ENCODE results near the gene ABLIM2.

The ABLIM2 gene

DNA sequence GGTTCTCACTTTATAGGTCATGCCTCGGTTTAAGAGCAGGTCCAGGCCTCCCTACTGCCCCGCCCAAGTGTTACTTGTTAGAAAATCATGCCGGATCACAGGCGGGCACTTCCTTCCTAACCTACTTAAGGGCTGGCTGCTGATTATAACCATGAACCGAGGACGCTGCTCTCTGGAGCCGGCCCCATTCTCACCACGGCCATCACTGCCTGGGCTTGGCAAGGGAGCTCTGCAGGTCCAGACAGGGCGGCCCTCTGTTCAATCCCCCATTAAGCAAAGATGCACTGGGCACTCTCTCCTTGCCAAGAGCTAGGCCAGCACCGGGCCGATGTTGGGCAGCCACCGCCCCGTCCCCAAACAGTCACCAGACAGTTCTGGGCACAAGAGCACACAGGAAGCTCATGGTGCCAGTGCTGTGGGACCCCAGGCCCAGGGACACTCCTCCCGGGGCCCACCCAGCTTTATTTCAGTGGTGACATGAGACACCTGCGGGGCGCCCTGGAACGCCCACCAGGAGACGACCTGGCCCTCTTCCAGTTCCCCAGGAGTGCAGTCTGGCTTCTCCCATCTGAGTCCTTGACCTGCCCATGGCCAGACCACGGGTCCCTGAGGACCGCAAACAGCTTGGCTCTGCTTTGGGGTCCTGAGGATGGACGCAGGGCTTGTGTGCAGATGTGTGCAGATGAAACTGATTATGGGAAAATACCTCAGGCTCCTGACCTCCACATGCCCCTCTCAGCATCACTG is 44.0 kb downstream of the ABLIM2 start:
- no peaks in the 10 kb centered on the region for H3K27me3 ChIP-seq (ENCODE audit: low read length)
- no peak overlapping the region for H3K27ac ChIP-seq (ENCODE audit: low read depth, low read length)
- H3K4me3 ChIP-seq (ENCODE audit: insufficient read depth, low read length, poor library complexity, severe bottlenecking), result no peak overlapping the region
- no peaks in the 10 kb centered on the region for H3K79me2 ChIP-seq (ENCODE audit: insufficient read depth, low read length)
- no peaks in the 10 kb centered on the region for H3K36me3 ChIP-seq (ENCODE audit: low read length)
- TF ChIP-seq, protein P1, sequence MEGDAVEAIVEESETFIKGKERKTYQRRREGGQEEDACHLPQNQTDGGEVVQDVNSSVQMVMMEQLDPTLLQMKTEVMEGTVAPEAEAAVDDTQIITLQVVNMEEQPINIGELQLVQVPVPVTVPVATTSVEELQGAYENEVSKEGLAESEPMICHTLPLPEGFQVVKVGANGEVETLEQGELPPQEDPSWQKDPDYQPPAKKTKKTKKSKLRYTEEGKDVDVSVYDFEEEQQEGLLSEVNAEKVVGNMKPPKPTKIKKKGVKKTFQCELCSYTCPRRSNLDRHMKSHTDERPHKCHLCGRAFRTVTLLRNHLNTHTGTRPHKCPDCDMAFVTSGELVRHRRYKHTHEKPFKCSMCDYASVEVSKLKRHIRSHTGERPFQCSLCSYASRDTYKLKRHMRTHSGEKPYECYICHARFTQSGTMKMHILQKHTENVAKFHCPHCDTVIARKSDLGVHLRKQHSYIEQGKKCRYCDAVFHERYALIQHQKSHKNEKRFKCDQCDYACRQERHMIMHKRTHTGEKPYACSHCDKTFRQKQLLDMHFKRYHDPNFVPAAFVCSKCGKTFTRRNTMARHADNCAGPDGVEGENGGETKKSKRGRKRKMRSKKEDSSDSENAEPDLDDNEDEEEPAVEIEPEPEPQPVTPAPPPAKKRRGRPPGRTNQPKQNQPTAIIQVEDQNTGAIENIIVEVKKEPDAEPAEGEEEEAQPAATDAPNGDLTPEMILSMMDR (IDR thresholded peaks at IDR 0.05; ENCODE audit: insufficient read depth, low read length, poor library complexity, severe bottlenecking), result no peak
- TF ChIP-seq EZH2phosphoT487 (conservative IDR thresholded peaks at IDR 0.05; ENCODE audit: low read length), result no peak
- H2AFZ ChIP-seq (ENCODE audit: low read depth, low read length, severe bottlenecking), result no peak overlapping the region
- H3F3A ChIP-seq (ENCODE audit: insufficient read depth), result no peaks in the 10 kb centered on the region
- H3K4me2 ChIP-seq (ENCODE audit: low read depth, low read length, poor library complexity, severe bottlenecking), result no peak overlapping the region
- no peaks in the 10 kb centered on the region for H3K9me2 ChIP-seq (replicated peaks; ENCODE audit: insufficient read depth, low read length)
- H3K9ac ChIP-seq (ENCODE audit: low read length), result no peak overlapping the region
- no peaks in the 10 kb centered on the region for H4K20me1 ChIP-seq (ENCODE audit: low read depth, low read length)
- no peaks in the 10 kb centered on the region for H3K9me3 ChIP-seq (ENCODE audit: insufficient read depth, low read length)

DNA sequence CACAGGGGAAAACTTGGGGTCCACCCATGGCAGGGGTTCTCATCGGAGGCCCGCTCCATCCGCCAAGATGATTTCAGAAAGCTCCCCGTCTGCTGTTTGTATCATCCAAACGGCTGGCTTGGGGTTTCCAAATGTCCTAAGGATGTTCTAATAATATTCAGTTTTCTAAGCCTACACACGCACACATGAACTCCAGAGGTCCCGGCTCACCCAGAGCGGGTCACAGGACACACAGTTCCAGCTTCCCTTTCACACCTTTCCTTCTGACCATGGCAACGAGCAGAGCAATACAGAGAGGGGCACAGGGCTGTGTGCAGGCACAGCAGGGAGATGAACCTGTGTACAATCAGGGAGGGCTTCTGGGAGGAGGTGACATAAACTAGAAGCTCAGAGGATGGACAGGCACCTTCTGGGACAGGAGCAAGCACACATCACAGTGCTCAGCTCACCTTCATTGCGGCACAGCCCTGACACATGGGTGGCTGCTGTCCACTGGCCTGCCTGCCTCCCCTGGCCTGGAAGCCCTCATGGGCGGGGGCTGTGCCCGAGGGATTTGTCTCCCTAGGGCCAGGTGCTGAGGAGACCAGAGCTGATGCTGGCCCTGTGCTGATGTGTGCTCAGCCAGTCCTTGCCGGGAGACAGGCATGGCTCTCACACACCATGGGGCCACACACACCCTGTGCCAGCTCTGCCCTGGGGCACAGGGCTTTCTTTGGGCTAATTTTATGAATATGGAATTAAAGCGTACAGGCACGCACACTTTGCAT is 44.8 kb downstream of the ABLIM2 start:
- no peak overlapping the region for H3K4me2 ChIP-seq (ENCODE audit: low read depth, low read length, poor library complexity, severe bottlenecking)
- no peak overlapping the region for H3K27ac ChIP-seq (ENCODE audit: low read depth, low read length)
- TF ChIP-seq, protein P1 (IDR thresholded peaks at IDR 0.05; ENCODE audit: insufficient read depth, low read length, poor library complexity, severe bottlenecking), result no peak
- no peak for TF ChIP-seq EZH2phosphoT487 (conservative IDR thresholded peaks at IDR 0.05; ENCODE audit: low read length)
- no peaks in the 10 kb centered on the region for H3K9me3 ChIP-seq (ENCODE audit: insufficient read depth, low read length)
- no peaks in the 10 kb centered on the region for H3F3A ChIP-seq (ENCODE audit: insufficient read depth)
- no peaks in the 10 kb centered on the region for H3K27me3 ChIP-seq (ENCODE audit: low read length)
- no peaks in the 10 kb centered on the region for H3K79me2 ChIP-seq (ENCODE audit: insufficient read depth, low read length)
- H3K4me3 ChIP-seq (ENCODE audit: insufficient read depth, low read length, poor library complexity, severe bottlenecking), result no peak overlapping the region
- H2AFZ ChIP-seq (ENCODE audit: low read depth, low read length, severe bottlenecking), result no peak overlapping the region
- H3K9ac ChIP-seq (ENCODE audit: low read length), result no peak overlapping the region
- no peaks in the 10 kb centered on the region for H3K9me2 ChIP-seq (replicated peaks; ENCODE audit: insufficient read depth, low read length)
- H4K20me1 ChIP-seq (ENCODE audit: low read depth, low read length), result no peaks in the 10 kb centered on the region
- H3K36me3 ChIP-seq (ENCODE audit: low read length), result no peaks in the 10 kb centered on the region

DNA sequence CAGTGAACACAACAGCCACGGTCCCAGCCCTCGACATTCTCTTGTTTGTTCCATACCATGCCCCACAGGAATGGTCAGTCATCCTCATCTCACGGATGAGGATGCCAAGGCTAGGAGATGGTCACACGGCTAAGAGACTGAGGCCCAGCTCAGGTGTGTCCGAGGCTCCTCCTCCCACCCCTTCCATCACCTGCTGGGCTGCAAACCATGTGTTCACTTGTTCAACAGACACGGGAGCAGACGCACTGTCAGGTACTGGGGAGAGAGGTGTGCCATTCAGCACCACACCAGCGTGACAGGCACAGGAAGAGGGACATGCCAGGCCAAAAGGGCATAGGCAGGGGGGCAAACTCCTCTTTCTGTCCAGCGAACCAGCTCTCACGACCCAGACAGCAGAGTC is 45.9 kb downstream of the ABLIM2 start:
- Histone ChIP-seq H3K79me2 (ENCODE audit: insufficient read depth, low read length) (no peaks in the 10 kb centered on the region), H3K27me3 (ENCODE audit: low read length) (no peaks in the 10 kb centered on the region), H3K4me3 (ENCODE audit: insufficient read depth, low read length, poor library complexity, severe bottlenecking) (no peak overlapping the region), H3K9me2 (replicated peaks; ENCODE audit: insufficient read depth, low read length) (no peaks in the 10 kb centered on the region), H3K9me3 (ENCODE audit: insufficient read depth, low read length) (no peaks in the 10 kb centered on the region), H3F3A (ENCODE audit: insufficient read depth) (no peaks in the 10 kb centered on the region), H3K27ac (ENCODE audit: low read depth, low read length) (no peak overlapping the region), H3K4me2 (ENCODE audit: low read depth, low read length, poor library complexity, severe bottlenecking) (no peak overlapping the region), H3K9ac (ENCODE audit: low read length) (no peak overlapping the region), H2AFZ (ENCODE audit: low read depth, low read length, severe bottlenecking) (no peak overlapping the region), H4K20me1 (ENCODE audit: low read depth, low read length) (no peaks in the 10 kb centered on the region), H3K36me3 (ENCODE audit: low read length) (no peaks in the 10 kb centered on the region)
- TF ChIP-seq EZH2phosphoT487 (conservative IDR thresholded peaks at IDR 0.05; ENCODE audit: low read length), result no peak
- TF ChIP-seq, protein P1 (IDR thresholded peaks at IDR 0.05; ENCODE audit: insufficient read depth, low read length, poor library complexity, severe bottlenecking), result no peak
